H1 (cell line): Measurements from ENCODE around the gene CX3CL1. TPM values are rescaled to one million over a fixed set of nuclear protein-coding genes. Genes with fewer than 3 reads are reported as not detected.

Experiments
- BRCA1 ChIP-seq: IDR thresholded peaks from 2 replicates; pipeline ENCODE4 v1.6.1; 2012; ENCODE audit warnings: low read depth, low read length, improper control_type of control experiment
- USF2 ChIP-seq: IDR thresholded peaks from 2 replicates; pipeline ENCODE4 v1.6.1; 2011; ENCODE audit warnings: low read length, improper control_type of control experiment
- polyA plus RNA-seq, 7 experiments: library from polyadenylated mRNA; depleted of rRNA in 3 of 7; stranded (reverse) in 5 of 7; unstranded in 2 of 7; fragments of >200 nt in 5 of 7; fragments of 200-250 nt in 2 of 7; gene quantifications; 1 replicate in 5 of 7; 2 replicates in 1 of 7; 4 replicates in 1 of 7; pipeline versions ENCODE4 v1.2.1 to v1.2.3, GENCODE V29; 2011 to 2013; ENCODE audit warnings: missing spikeins in 2 of 7, mixed read lengths in 2 of 7
- total RNA-seq: library from RNA; stranded (reverse); fragmentation: NEBNext Ultra II Directional; extraction: Animal tissue kit (Norgen Biotek cat#: 25700); gene quantifications from 2 replicates; pipeline ENCODE4 v1.2.1, GENCODE V29; 2021

CX3CL1 gene
- total and polyA plus RNA-seq, 2 of the 8 experiments (the other 6 are each of a cell fraction or from before 2014, with no cell fraction given): 1.4 to 3.0 TPM

GRCh38 chr16:57427824-57428223 is 55.5 kb downstream of the CX3CL1 start (continued):
- TF ChIP-seq USF2 (no peak), BRCA1 (no peak)
